Testis (tissue), 2 donors: ENCODE data around the gene CTSW.

Source experiments
- POLR2A ChIP-seq: fragments of 450-650 bp; IDR thresholded peaks from one replicate; pipeline ENCODE4 v1.6.1; 2017; ENCODE audit warnings: antibody characterized with exemption, mild to moderate bottlenecking, moderate library complexity
- TF ChIP-seq, protein P1 (sequence below), 3 experiments: fragments of 450-650 bp in 2 of 3; fragments of 200-600 bp in 1 of 3; sonication (generic) in 1 of 3; IDR thresholded peaks; one replicate each; pipeline ENCODE4 v1.5.1; 2016 to 2019; ENCODE audit warnings: antibody characterized with exemption in 3 of 3, mild to moderate bottlenecking in 2 of 3, moderate library complexity in 1 of 3

DNA sequence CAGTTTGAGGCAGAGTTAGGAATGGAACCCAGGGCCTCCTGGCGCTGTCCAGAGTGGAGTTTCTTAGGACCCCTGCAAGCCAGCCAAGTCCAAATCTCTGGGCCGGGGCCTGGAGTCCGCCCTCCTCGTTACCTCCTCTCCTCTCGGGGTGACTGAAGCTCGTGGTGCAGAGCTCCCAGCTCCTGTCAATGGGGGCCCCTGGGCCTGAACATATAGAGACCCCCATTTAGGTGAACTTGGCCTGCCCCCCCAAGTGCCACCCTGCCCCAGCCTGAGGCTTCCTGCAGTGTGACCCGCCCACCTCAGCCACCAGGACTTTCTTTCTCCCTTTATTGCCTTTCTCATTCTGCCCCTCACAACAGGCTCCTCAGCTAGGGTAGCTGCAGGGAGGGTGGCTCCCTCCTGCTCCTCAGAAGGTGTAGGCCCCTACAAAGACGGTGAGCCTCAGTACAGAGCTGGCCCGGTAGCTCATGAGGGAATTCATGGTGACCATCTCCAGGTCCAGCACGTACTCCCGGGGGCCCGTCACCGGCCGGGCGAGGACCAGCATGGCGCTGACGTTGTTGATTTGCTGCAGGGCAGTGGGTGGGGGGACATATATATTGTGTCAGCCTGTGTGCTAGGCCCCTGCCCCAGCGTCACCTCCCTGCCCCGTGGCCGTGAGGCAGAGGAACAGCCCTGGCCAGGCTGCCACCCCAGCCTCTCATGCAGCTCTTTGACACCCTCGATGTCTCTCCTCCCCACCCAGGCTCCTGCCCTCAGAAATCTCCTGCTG lies 12.9 kb upstream of the CTSW start:
- TF ChIP-seq, protein P1, sequence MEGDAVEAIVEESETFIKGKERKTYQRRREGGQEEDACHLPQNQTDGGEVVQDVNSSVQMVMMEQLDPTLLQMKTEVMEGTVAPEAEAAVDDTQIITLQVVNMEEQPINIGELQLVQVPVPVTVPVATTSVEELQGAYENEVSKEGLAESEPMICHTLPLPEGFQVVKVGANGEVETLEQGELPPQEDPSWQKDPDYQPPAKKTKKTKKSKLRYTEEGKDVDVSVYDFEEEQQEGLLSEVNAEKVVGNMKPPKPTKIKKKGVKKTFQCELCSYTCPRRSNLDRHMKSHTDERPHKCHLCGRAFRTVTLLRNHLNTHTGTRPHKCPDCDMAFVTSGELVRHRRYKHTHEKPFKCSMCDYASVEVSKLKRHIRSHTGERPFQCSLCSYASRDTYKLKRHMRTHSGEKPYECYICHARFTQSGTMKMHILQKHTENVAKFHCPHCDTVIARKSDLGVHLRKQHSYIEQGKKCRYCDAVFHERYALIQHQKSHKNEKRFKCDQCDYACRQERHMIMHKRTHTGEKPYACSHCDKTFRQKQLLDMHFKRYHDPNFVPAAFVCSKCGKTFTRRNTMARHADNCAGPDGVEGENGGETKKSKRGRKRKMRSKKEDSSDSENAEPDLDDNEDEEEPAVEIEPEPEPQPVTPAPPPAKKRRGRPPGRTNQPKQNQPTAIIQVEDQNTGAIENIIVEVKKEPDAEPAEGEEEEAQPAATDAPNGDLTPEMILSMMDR (IDR thresholded peaks at IDR 0.05) = no peak
- no peak for TF ChIP-seq POLR2A
